ENCODE data around the gene KIAA2012.

KIAA2012 gene

GRCh38 chr2:202088777-202089176 lies 15.7 kb downstream of the KIAA2012 start:
- TF ChIP-seq PATZ1 (CRISPR knock-in tag; IDR thresholded peaks at IDR 0.05; ENCODE audit: borderline replicate concordance) (no peak), TCF4 (CRISPR knock-in tag; IDR thresholded peaks at IDR 0.05; ENCODE audit: borderline replicate concordance) (no peak), ZFP3 (CRISPR knock-in tag; IDR thresholded peaks at IDR 0.05) (no peak), OSR1 (CRISPR knock-in tag; IDR thresholded peaks at IDR 0.05) (no peak)
- ATAC-seq: no peak

- TF ChIP-seq ZNF8 (CRISPR knock-in tag; IDR thresholded peaks at IDR 0.05): no peak
- TF ChIP-seq TCF4 (CRISPR knock-in tag; IDR thresholded peaks at IDR 0.05; ENCODE audit: borderline replicate concordance): peak; percentile 71; the same call in 1 of the 2 replicates
- ATAC-seq: peak; percentile 71; the same call in 2 of the 3 replicates
Observed at GRCh38 chr2:202090530-202090929, 17.5 kb downstream of the KIAA2012 start.

GRCh38 chr2:202091476-202091875 lies 18.4 kb downstream of the KIAA2012 start:
- no peak for ATAC-seq
- TF ChIP-seq ZFP3 (CRISPR knock-in tag; IDR thresholded peaks at IDR 0.05) (no peak), ZNF565 (CRISPR knock-in tag; conservative IDR thresholded peaks at IDR 0.05; ENCODE audit: low read depth) (no peak), ISL1 (CRISPR knock-in tag; IDR thresholded peaks at IDR 0.05) (no peak), RARB (CRISPR knock-in tag; IDR thresholded peaks at IDR 0.05) (no peak), ESRRG (CRISPR knock-in tag; IDR thresholded peaks at IDR 0.05) (no peak), ZC3H10 (CRISPR knock-in tag; IDR thresholded peaks at IDR 0.05) (no peak), PPARA (CRISPR knock-in tag; IDR thresholded peaks at IDR 0.05; ENCODE audit: borderline replicate concordance) (no peak), CSDC2 (CRISPR knock-in tag; IDR thresholded peaks at IDR 0.05) (no peak), BACH2 (CRISPR knock-in tag; IDR thresholded peaks at IDR 0.05; ENCODE audit: borderline replicate concordance) (no peak), ZNF8 (CRISPR knock-in tag; IDR thresholded peaks at IDR 0.05) (no peak), CREB5 (CRISPR knock-in tag; IDR thresholded peaks at IDR 0.05; ENCODE audit: low read depth) (no peak), TSHZ2 (CRISPR knock-in tag; IDR thresholded peaks at IDR 0.05) (no peak), CSRNP3 (CRISPR knock-in tag; IDR thresholded peaks at IDR 0.05) (no peak), SNAI2 (CRISPR knock-in tag; IDR thresholded peaks at IDR 0.05) (no peak), ZFP30 (CRISPR knock-in tag; IDR thresholded peaks at IDR 0.05) (no peak), TCF4 (CRISPR knock-in tag; IDR thresholded peaks at IDR 0.05; ENCODE audit: borderline replicate concordance) (no peak)

GRCh38 chr2:202094426-202094986 lies 21.5 kb downstream of the KIAA2012 start:
- ATAC-seq: no peak
- no peak for TF ChIP-seq CREB5 (CRISPR knock-in tag; IDR thresholded peaks at IDR 0.05; ENCODE audit: low read depth)

- no peak for ATAC-seq
- no peak for TF ChIP-seq CSDC2 (CRISPR knock-in tag; IDR thresholded peaks at IDR 0.05)
- TF ChIP-seq BACH2 (CRISPR knock-in tag; IDR thresholded peaks at IDR 0.05; ENCODE audit: borderline replicate concordance): no peak
- no peak for TF ChIP-seq PATZ1 (CRISPR knock-in tag; IDR thresholded peaks at IDR 0.05; ENCODE audit: borderline replicate concordance)
- no peak for TF ChIP-seq ISL1 (CRISPR knock-in tag; IDR thresholded peaks at IDR 0.05)
- no peak for TF ChIP-seq ARNTL (CRISPR knock-in tag; IDR thresholded peaks at IDR 0.05; ENCODE audit: borderline replicate concordance, low read depth)
- TF ChIP-seq TCF4 (CRISPR knock-in tag; IDR thresholded peaks at IDR 0.05; ENCODE audit: borderline replicate concordance): no peak
- TF ChIP-seq OSR1 (CRISPR knock-in tag; IDR thresholded peaks at IDR 0.05): no peak
- TF ChIP-seq ESRRG (CRISPR knock-in tag; IDR thresholded peaks at IDR 0.05): no peak
Observed at GRCh38 chr2:202095235-202095634, 22.2 kb downstream of the KIAA2012 start.
